Activated CD8-positive, alpha-beta memory T cell treated with anti-CD3 and anti-CD28 coated beads, Interleukin-2, amount 50 U/mL, for 1 hour (primary cell): Measurements from ENCODE around the gene NPAS3.

Source experiments
- DNase-seq: peaks from one replicate; pipeline ENCODE4 v3.0.0-alpha.2; 2020; ENCODE audit errors: extremely low read depth

NPAS3 gene

GRCh38 chr14:33441633-33442032 lies 503.0 kb downstream of the NPAS3 start:
- DNase-seq, result no peak

GRCh38 chr14:33444136-33444535 lies 505.5 kb downstream of the NPAS3 start:
- no peak for DNase-seq

- no peak for DNase-seq
These were observed 510.6 kb downstream of the NPAS3 start for GRCh38 chr14:33449268-33449667.

GRCh38 chr14:33449703-33450395 lies 511.2 kb downstream of the NPAS3 start:
- DNase-seq, result no peak

GRCh38 chr14:33450416-33450815 lies 511.7 kb downstream of the NPAS3 start:
- no peak for DNase-seq

- DNase-seq, result no peak
These were observed 512.5 kb downstream of the NPAS3 start for GRCh38 chr14:33451211-33451610.

- no peak for DNase-seq
These were observed 514.3 kb downstream of the NPAS3 start for GRCh38 chr14:33452995-33453394.

- DNase-seq, result no peak
These were observed 515.4 kb downstream of the NPAS3 start for GRCh38 chr14:33454022-33454595.

GRCh38 chr14:33454707-33455106 lies 516.0 kb downstream of the NPAS3 start:
- DNase-seq, result no peak

- no peak for DNase-seq
These were observed 517.1 kb downstream of the NPAS3 start for GRCh38 chr14:33455654-33456345.

GRCh38 chr14:33457021-33457420 lies 518.3 kb downstream of the NPAS3 start:
- DNase-seq, result no peak

- DNase-seq, result no peak
These were observed 518.9 kb downstream of the NPAS3 start for GRCh38 chr14:33457617-33458016.

GRCh38 chr14:33460164-33460563 lies 521.5 kb downstream of the NPAS3 start:
- DNase-seq, result no peak

- no peak for DNase-seq
These were observed 522.4 kb downstream of the NPAS3 start for GRCh38 chr14:33461036-33461435.

GRCh38 chr14:33463731-33464130 lies 525.1 kb downstream of the NPAS3 start:
- no peak for DNase-seq

GRCh38 chr14:33464254-33464962 lies 525.7 kb downstream of the NPAS3 start:
- DNase-seq, result no peak

- no peak for DNase-seq
These were observed 527.4 kb downstream of the NPAS3 start for GRCh38 chr14:33465846-33466700.

- no peak for DNase-seq
These were observed 529.3 kb downstream of the NPAS3 start for GRCh38 chr14:33467971-33468370.

GRCh38 chr14:33469898-33470297 lies 531.2 kb downstream of the NPAS3 start:
- no peak for DNase-seq

- no peak for DNase-seq
These were observed 533.1 kb downstream of the NPAS3 start for GRCh38 chr14:33471776-33472175.

GRCh38 chr14:33475623-33476022 lies 536.9 kb downstream of the NPAS3 start:
- no peak for DNase-seq

GRCh38 chr14:33477797-33478196 lies 539.1 kb downstream of the NPAS3 start:
- DNase-seq, result no peak
